GM21825 (cell line): ENCODE results near the gene P3H1.

ENCODE experiments used
- ATAC-seq: cut with Tn5 transposase; IDR thresholded peaks from one replicate; pipeline ENCODE4 v1.9.1; 2021; ENCODE audit warnings: mild to moderate bottlenecking, moderate library complexity; ENCODE audit not compliant: unreplicated experiment

P3H1 gene

DNA sequence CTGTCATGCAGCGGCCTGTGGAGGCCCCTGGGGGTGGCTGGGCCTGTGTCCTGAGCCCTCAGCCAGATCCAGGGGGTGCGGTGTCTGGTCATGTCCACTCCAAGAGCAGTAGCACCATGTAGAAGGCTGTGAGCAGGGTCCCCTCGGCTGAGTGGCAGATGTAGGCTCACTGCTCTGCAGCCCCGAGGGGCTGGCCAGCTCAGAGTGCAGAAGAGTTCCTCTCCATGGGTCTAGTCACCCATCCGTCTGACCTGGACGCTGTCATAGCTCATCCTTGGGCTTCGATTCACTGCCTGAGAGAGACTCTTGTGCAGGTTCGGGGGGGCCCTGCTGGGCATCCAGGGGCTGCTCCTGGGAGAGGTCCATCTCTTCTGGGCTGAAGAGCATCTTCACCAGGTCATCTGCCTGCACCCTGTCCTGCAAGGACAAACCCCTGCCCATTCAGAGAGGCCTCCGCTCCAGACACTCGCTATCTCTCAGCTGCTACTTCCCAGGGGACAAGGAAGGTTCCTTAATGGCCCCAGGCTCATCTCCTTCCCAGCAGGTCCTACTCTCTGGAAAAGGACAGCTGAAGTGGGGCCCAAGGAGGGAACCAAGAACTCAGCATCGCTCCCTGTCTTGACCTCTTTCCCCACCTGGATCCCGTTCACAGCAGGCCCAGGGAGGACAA is 20.3 kb downstream of the P3H1 start:
- no peak for ATAC-seq

DNA sequence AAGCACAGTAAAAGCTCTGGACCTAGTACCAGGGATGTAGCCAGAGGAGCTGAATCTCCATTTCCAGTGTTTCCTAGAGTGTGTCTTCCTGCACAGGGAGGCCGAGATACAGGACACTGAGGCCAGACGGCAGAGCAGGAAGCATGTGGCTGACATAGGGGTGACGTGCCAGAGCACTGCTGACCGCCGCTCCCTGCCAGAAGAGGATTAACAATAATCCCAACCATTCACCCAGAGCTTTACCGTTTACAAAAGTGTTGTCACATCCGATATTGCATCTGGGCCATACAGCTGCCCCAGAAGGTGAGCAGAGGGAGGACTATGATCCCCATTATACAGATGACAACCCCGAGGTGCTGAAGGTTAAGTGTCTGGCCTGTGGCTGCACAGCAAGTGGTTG is 21.0 kb downstream of the P3H1 start:
- no peak for ATAC-seq

DNA sequence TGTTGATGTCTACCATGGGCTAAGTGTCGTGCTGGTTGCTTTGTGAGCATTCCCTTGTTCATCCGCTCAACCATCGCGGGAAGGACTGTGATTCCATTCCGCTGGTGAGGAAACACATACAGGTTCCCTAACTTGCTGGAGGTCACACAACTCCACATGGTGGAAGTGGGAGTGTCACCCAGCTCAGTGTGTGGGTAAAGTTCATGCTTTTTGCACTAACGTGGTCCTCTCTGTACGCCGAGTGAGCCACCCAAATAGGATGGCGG is 22.7 kb downstream of the P3H1 start:
- no peak for ATAC-seq

DNA sequence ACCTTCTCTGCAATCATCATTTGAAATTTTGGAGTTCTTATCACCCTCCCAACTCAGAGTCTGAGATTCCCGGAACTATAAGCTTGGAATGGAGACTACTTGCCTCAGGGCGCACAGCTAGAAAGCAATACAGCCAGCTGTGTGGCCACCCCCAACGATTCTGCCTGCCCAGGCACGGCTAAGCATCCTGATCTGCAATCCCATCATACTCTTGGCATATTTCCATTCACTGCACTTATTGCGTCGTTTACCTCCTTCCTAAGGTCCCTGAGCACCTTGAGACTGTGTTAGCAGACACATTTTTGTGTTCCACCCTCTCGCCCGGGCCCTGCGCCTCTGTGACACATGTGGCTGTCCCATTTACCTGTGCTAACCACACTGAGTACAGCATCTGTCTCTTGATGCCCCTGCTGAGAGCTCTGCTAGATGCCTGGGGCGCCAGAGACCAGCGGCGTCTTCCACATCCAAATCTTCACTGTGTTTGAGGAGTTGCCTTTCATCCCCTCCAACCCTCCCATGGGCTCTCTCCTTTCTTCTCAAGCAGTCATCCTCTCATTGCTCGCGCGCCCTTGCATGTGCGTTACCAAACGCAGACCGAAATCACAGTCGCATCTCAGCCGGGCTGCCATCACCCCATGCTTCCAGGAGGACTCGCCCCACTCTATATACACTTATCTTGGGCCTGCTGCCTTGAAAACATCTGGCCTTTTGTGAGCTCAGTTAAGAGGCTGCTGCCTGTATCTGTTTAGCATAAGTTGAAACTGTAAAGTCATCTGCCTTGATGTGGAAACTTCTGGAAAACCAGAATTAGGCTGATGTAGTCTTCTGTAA is 23.3 kb downstream of the P3H1 start:
- ATAC-seq = no peak

DNA sequence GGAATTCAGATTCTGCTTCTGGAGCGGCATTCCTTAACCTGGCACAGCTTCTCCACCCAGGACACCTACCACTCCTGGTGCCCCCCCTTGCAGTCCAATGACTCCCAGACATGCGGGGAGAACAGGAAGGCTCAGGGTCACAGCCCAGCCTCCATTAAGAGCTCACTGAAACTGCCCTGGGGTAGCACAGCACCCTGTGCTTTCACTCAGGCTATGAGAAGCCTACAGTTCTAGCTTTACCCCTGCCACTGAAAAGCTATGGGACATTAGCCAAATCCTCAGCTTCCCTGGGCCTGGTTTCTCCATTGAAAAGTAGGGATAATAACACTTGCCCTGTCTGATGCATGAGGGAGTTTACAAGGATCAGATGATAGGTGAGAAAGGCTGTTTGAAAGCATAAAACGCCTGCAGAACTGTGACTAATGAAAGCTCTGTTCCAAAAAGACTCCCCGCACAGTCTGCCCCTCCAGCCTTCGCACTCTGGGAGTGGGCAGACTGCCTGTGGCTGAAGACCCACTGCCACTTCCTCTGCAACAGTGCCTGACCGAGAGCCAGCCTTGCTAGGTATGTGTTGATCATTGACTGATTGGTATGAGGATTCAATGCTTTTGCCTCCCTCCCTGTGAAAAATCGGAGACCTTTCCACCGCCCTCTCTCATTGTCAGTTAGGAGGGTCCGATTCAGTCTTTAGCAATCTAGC is 24.1 kb downstream of the P3H1 start:
- no peak for ATAC-seq

DNA sequence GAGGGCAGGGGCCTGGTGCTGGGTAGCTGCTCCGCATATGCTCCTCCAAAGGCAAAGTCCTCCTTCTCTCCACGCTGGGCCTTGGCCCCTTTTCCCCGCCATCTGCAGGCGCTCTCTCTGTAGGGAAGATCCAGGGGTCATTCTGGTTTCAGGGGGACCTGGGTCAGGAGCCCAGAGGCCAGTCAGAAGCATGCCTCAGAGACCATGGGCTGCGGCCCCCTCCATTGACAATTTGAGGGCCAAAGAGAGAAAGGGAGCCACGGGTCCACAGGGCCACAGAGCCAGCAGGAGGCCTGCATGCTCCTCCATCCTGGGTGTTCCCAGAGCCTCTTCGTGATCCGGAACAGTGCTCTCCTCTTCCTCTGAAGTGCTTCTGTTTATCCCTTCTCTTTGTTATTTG is 24.7 kb downstream of the P3H1 start:
- no peak for ATAC-seq

DNA sequence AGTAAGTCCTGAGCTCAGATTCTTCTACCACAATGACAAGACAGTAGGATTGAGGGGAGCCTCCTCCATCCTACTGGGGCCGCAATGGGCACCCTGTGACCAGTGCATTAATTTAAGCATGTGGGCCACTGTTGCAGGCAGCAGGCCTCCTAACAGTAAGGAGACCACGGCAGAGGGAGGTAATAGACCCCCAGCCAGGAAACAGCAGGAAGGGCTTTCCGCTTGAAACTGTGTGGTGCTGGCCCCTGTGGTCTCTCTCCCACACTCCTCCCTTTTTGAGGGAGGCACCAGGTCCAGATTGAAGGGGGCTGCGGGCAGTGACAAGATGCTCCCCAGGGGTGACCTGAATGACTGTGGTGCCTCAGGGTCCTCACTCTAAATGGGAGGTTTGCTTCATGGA is 25.1 kb downstream of the P3H1 start:
- no peak for ATAC-seq

DNA sequence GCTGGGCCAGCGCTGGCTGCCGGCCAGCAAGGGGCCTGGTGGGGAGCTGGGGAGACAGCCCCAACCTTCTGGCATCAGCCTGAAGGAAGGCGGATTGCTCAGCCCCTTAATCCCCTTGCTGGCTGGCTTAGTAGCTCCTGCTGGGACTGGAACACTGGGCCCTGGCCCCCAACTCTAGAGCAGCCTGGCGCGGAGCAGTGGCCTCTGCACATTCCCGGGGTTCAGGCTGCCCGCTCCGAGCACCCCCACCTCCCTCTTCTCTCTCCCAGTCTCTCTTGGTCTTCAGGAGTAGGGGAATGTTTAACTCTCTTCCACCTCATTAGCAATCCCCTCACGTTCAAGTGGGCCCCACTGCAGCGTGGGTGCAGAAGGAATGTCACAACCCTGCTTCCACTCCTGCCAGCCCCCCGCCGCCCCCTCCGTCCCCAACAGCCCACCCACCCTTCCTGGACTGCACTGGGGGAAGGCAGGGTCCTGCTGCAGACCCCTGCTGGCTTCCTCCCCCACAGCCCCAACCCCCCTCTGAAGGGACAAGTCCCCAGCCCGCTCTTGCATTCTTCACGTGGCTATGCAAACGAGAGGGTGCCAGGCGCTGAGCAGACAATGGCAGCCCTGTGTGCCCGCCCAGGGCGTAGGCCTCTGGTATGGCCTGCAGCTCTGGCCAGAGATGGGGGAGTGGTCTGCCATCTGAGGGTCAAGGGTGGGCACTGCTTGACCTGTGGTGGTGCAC is 25.8 kb downstream of the P3H1 start:
- ATAC-seq = no peak

DNA sequence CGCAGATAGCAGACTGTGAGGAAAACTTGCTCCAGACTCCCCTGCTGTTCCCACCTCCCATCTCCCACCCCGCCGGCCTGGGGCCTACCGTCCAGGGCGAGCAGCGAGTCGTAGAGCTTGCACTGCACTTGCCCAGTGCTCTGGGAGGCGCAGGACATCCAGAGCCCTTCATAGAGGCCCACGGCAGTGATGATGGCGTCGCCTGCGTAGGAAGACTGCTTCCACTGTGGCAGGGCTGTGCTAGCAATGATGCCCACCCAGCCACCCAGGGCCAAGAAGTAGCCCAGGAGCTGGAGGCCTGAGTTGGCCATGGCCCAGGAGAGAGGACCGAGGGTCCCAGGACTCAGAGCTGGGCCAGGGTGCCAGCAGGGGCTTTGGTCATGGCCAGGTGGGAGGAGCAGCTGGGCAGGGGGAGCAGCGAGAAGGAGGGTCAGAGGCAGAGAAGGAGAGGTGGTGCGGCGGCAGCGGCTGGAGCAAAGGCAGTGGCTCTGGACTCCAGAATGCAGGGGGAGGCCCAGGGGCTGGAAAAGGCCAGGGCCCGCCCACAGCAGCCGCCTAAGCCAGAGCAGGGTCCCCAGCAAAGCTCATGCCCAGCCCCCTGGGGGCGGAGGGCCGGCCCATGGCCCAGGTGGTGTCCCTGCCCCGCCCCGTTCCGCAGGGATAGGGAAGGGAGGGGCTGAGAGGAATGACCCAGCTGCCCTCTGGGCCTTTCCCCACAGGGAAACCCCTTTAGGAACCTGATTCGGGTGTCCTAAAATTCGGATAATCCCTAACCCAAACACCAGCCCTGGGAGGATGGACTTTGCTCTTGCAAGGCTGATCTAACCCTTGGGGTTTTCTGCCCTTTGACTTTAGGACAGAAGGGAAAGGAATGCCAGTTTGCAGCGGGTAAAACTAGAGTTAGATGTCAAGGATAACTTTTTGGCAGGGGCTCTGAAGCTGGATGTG is 26.8 kb downstream of the P3H1 start, which contains the start of gene CLDN19:
Gene CLDN19, minus strand, starts transcription at position 484 of the 948 bp plus-strand sequence. Its CDS starts 173 bp downstream, at position 311.
- ATAC-seq = no peak

DNA sequence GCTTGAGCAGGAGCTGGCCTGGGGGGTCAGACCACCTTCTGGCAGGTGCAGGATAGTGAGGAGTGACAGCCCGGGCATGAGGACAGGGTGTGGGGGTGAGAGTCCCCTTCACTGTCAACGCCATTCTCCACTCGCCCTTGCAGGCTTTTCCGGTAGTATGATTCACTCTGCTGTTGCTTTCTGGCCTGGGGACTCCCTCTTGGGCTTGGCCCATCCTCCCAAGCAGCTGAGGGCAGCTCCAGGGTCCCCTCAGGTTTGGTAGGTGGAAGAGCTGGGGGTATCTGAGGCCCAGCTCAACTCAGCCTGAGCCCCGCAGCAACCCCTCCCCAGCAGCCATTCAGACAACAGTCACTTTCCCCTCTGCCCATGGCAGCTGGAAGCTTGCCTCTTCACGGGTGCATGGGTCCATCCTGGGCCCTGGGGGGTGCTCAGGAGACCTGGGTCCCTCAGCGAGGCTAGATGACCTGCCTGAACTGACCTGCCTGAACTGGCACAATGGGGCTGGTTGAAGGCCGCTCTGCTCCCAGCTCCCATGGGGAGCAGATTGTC is 28.1 kb downstream of the P3H1 start:
- no peak for ATAC-seq

DNA sequence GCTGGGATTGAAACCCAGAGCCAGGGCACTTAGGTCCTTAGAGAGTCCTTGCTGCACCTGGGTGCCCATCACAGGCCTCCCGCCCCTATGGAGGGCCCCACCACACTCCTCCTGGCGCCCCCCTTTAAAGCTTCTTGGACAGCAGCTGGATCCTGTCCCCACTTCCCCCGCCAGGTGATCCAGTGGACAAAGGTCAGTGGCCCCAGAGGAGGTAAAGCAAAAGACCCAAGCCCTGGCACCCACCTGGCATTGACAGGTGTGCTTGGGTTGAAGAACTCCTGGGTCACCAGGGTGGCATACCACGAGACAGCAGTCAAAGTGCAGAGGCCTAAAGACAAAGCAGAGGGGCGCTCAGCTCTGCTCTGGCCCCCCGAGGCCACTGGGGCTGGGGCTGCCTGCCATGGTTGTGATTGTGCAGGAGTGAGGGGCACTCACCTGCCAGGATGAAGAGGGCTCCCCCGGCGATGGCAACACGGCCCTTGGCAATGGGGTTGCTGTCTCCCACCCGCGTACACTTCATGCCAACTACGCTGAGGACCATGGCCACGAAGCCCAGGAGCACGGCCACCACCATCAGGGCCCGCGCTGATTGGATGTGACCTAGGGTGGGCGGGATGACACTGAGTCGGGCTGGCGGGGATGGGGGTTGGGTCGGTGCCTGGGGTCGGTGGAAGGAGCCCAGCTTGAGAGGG is 28.7 kb downstream of the P3H1 start:
- no peak for ATAC-seq

DNA sequence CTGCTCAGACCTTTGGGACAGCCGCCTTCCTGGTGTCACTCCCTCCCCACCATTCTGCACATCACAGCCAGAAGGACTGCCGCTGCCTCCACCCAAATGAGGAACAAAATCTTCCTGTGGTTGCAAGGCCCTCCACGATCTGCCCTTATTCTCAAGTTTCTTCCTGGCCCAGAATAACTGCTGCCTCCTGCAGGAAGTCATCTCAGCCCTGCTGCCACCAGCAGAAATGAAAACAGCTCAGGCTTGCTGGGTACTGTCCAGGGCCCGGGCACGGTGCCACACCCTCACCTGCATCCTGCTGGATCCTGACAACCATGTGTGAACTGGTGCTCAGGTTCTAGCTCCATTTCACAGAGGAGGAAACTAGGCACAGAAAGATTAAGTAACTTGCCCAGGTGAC is 29.6 kb downstream of the P3H1 start:
- ATAC-seq = no peak

DNA sequence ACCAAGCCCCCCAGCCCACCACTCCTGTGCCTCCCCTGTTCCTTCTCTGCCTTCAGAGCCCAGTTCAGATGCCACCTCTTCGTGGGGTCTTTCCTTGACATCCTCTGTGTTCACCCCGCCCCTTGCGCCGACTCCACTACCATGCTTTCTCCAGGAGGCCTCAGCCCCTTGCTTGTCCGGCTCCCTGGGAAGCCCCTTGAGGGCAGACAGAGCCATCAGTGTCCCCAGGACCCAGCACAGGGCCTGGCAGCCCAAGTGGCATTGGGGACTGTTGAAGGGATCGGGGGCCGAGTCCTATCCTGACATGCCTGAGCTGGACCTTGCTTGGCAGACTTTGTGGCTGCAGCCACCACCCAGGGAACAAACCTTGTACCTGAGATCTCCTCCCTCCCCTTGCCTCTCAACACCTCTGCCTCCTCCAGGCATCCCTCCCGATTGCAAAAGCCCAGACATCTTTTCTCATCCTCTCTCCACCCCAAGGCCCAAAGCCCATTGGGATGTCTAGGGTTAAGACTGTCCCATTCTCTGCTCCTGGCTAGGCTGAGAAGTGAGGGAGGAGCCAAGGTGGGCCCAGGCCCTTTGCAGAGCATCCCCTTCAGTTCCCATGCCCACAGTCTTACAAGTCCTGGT is 30.1 kb downstream of the P3H1 start:
- ATAC-seq = no peak

DNA sequence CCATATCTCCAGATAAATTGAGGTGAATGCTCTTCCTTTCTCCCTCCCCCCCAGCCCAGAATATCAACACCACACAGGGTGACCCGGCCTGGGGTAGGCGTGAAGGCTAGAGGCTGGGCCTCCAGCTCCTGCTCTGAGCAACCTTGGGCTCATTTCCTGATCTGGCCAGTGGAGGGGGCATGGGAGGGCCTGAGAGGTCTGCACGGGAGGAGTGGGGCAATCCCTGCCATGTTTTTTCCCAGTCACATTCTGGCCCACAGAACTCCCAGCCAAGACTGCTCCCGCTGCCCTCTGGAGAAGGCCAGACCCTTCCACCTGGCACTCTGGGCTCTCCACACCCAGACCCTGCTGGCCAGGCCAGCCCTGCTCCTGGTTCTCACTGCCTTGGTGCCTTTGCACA is 30.7 kb downstream of the P3H1 start:
- ATAC-seq = no peak

DNA sequence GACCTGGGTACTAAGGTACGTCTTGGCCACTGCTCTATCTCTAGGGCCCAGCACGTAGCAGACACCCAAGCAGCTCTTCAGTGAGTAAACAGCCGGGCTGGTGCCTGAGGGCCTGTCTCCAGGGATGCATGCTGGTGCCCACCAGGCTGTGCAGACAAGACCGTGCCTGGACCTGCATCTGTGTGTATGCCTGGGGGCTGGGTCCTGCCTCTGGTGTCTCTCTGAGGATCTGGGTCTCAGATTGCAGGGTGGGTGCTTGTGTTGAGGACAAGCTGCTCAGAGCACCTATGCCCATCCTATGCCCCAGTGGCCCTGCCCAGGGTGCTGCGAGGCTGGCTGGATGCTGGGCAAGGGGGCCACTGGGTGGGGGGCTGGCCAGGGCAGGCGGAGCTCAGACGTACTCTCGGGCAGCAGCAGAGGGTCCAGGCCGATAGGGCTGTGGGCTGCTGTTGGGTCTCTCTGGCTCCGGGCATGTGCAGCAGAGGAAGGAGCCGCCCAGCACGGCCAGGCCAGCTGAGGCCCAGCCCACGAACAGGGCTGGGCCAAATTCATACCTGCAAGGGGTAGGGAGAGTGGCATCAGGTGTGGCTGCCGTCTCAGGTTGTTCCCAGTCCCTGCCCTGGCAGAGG is 31.2 kb downstream of the P3H1 start:
- no peak for ATAC-seq

DNA sequence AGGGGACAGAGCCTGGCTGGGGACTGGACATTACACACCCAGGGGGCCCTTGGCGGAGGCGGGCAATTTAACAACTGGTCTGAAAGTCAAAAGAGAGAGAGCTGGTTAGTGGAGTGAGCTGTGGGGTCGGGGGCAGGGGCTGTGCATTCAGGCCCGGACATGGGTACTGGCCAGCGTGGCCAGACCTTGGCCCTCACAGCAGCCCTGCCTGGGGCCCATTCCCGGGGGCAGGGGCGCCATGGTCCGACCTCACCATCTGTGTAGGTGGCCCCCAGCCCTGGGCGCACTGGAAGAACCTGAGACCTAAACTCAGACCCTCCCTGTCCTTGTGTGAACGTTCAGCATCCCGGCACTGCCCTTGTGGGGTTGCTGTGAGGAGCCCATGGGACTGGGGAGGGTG is 31.8 kb downstream of the P3H1 start:
- no peak for ATAC-seq

DNA sequence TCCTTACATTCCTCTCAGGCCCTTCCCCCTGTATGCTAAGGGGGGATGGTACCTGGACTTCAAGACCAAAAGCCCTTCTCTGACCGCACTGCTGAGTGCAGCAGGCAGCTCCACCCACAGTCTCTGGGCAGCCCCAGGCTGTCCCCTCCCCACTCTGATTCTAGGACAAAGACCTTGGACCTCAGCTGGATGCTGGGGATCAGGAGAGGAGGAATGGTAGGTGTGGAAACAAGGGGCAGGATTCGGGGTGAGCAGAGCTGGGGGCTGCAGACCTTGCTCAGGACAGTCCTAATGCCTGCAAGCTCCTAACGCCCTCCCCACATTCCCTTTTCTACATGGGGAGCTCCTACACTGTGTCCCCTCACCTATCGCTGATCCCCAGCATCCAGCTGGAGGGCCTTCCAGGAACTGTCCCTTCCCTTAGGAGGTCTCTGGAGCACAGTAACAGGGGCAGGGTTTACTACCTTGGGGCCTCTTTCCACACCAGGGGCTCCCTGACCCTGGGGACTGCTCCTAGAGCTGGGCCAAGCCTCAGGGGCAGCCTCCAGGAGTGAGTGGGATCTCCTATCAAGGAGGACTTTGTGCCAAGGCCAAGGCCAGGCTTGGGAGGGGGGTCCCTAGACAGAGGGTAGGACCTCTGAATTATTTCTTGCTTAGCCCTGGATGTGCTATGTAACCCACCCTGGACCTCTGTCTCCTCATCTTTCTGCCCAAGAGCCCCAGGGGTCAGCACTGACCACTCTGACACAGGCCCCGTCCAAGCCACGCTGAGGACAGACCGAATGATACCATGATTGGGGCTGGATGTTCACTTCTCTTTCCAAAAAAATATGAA is 32.4 kb downstream of the P3H1 start:
- ATAC-seq = no peak
